Sigmoid colon (tissue), 7 donors: ENCODE measurements around the gene SNRNP40. TPM values are rescaled to one million over a fixed set of nuclear protein-coding genes. Genes with fewer than 3 reads are reported as not detected.

Source experiments
- DNase-seq: peaks from one replicate; pipeline ENCODE4 v3.0.0-alpha.2; 2019
- H3K27ac ChIP-seq, 4 donors: fragments of 200-600 bp; sonication (generic); one replicate each; pipeline ENCODE4 v1.5.1; 2016 to 2019; ENCODE audit warnings: mild to moderate bottlenecking in 1 of 4
- H3K27me3 ChIP-seq, 3 donors: fragments of 200-600 bp; sonication (generic); one replicate each; pipeline ENCODE4 v1.5.1; 2019; ENCODE audit warnings: mild to moderate bottlenecking in 1 of 3
- H3K36me3 ChIP-seq, 4 donors: fragments of 200-600 bp; sonication (generic); one replicate each; pipeline ENCODE4 v1.5.1; 2016 to 2019
- H3K4me1 ChIP-seq, 4 donors: fragments of 200-600 bp; sonication (generic); one replicate each; pipeline ENCODE4 v1.5.1; 2017 to 2019
- H3K4me3 ChIP-seq, 4 donors: fragments of 200-600 bp; sonication (generic); one replicate each; pipeline ENCODE4 v1.5.1; 2017 to 2019; ENCODE audit warnings: mild to moderate bottlenecking in 2 of 4, moderate library complexity in 1 of 4
- H3K9me3 ChIP-seq, 4 donors: fragments of 200-600 bp in 3 of 4; sonication (generic) in 3 of 4; one replicate each; pipeline versions ENCODE4 v1.5.1 to v1.6.1; 2013 to 2019
- CTCF ChIP-seq, 4 experiments: fragments of 450-650 bp in 3 of 4; fragments of 200-600 bp in 1 of 4; IDR thresholded peaks; one replicate each; pipeline ENCODE4 v1.5.1; 2016 to 2019; ENCODE audit warnings: antibody characterized with exemption in 4 of 4, mild to moderate bottlenecking in 3 of 4, moderate library complexity in 2 of 4
- EP300 ChIP-seq, 4 donors: sonication (generic); formaldehyde crosslinking; IDR thresholded peaks; one replicate each; pipeline ENCODE4 v1.6.1; 2017; ENCODE audit warnings: antibody characterized with exemption in 4 of 4
- POLR2A ChIP-seq, 2 donors: fragments of 450-650 bp; IDR thresholded peaks; one replicate each; pipeline ENCODE4 v1.6.1; 2016; ENCODE audit warnings: antibody characterized with exemption in 2 of 2, mild to moderate bottlenecking in 2 of 2, moderate library complexity in 2 of 2
- POLR2AphosphoS5 ChIP-seq, 4 donors: sonication (generic); formaldehyde crosslinking; IDR thresholded peaks; one replicate each; pipeline ENCODE4 v1.6.1; 2017; ENCODE audit warnings: antibody characterized with exemption in 4 of 4
- WGBS, 2 donors: extraction: QIAGEN DNeasy Blood & Tissue Kit; methylation state at CpG; one replicate each; pipeline ENCODE4 v1.1.7; 2013; 5-methylcytosine and 5-hydroxymethylcytosine counted together
- intact Hi-C: fragments of 100-400 bp; cut with DNase I; formaldehyde crosslinking; loops from one replicate; pipeline ENCODE4 v1.15.1; 2023
- polyA plus RNA-seq, 3 donors: library from polyadenylated mRNA; stranded (reverse); fragments of 200-250 nt; gene quantifications; one replicate each; pipeline ENCODE4 v1.2.3, GENCODE V29; 2013
- total RNA-seq, 4 donors: library from RNA; depleted of rRNA; stranded (reverse); fragments of >200 nt; gene quantifications; one replicate each; pipeline ENCODE4 v1.1.0, GENCODE V29; 2016
- donor health status: healthy with polysubstance abuse.
- donor health status: Bipolar disorder and iron deficiency.
- donor health status: healthy.

SNRNP40 gene
- total and polyA plus RNA-seq, 7 donors, result 19.4 to 36.4 (median 26.1) TPM

- Histone ChIP-seq H3K36me3 (no peaks in the 10 kb centered on the region), H3K27ac (no peak overlapping the region), H3K4me3 (no peak overlapping the region), H3K9me3 (no peaks in the 10 kb centered on the region), H3K4me1 (peaks cover 0 to 13% (median 10%) of the 10 kb centered on the region in 4 donors), H3K27me3 (peaks cover 0 to 11% (median 0%) of the 10 kb centered on the region in 3 donors)
- 92% methylated on average over 6 of the region's 6 CpGs for WGBS, 2 donors
- no peak for TF ChIP-seq POLR2AphosphoS5 (IDR thresholded peaks at IDR 0.05)
- TF ChIP-seq POLR2A (IDR thresholded peaks at IDR 0.05), result no peak
- TF ChIP-seq EP300 (IDR thresholded peaks at IDR 0.05), result no peak
- no peak for TF ChIP-seq CTCF (IDR thresholded peaks at IDR 0.05)
- intact Hi-C loops, result no loop called here
- DNase-seq, result no peak
These were observed 77.1 kb downstream of the SNRNP40 start for GRCh38 chr1:31219489-31219888.

DNA sequence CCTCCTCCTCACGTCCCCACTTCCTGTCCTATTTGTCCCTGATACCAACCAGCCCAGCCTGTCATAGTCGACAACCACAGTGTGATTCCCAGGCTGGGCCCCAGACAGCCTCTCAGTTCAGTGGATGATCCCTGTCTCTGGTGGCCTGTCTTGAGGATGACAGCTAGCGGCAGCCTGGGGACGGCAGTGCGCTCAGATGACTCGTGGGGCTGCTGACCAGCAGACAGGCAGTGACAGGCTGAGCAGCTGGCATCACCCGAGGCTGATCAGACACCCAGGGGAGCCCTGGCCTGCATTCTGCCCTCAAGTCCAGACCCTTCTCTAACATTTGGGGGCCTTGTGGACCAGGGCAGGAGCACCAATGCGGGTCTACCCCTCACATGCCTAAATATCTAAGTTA lies 77.9 kb downstream of the SNRNP40 start:
- Histone ChIP-seq H3K4me1 (peaks cover 0 to 13% (median 10%) of the 10 kb centered on the region in 4 donors), H3K27ac (no peak overlapping the region), H3K36me3 (no peaks in the 10 kb centered on the region), H3K9me3 (no peaks in the 10 kb centered on the region), H3K27me3 (peaks cover 0 to 3% (median 0%) of the 10 kb centered on the region in 3 donors), H3K4me3 (no peak overlapping the region)
- no peak for TF ChIP-seq EP300 (IDR thresholded peaks at IDR 0.05)
- no peak for TF ChIP-seq POLR2AphosphoS5 (IDR thresholded peaks at IDR 0.05)
- TF ChIP-seq POLR2A (IDR thresholded peaks at IDR 0.05), result no peak
- no peak for TF ChIP-seq CTCF (IDR thresholded peaks at IDR 0.05)
- DNase-seq, result no peak
- WGBS, 2 donors, result 86 to 91% methylated on average over 8 of the region's 8 CpGs
- intact Hi-C loops, result no loop called here

DNA sequence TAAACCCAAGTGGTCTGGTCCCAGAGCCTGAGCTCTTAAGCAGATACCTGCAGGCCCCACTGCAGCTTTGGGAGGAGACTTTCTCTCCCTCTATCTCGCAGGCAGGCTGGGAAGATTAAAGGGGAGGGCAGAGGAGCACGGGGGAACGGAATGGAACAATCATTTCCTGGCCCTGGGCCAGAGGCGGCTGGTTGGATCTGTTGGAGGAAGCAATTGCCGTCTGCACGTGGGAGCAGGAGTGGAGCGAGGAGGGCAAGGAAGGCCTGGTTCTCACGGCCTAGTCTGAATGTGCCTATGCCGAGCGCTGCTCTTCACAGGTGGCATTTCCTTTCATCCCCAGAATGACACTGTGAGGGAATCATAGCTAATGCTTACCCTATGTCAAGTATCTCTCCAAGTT lies 80.6 kb downstream of the SNRNP40 start:
- Histone ChIP-seq H3K27me3 (peaks cover 0 to 3% (median 0%) of the 10 kb centered on the region in 3 donors), H3K36me3 (no peaks in the 10 kb centered on the region), H3K9me3 (no peaks in the 10 kb centered on the region), H3K4me1 (peaks cover 0 to 13% (median 10%) of the 10 kb centered on the region in 4 donors), H3K4me3 (no peak overlapping the region), H3K27ac (no peak overlapping the region)
- intact Hi-C loops, result no loop called here
- TF ChIP-seq POLR2A (IDR thresholded peaks at IDR 0.05) (no peak), POLR2AphosphoS5 (IDR thresholded peaks at IDR 0.05) (no peak), CTCF (IDR thresholded peaks at IDR 0.05) (no peak), EP300 (IDR thresholded peaks at IDR 0.05) (no peak)
- no peak for DNase-seq
- 3 to 25% methylated on average over 10 of the region's 10 CpGs for WGBS, 2 donors

- Histone ChIP-seq H3K27ac (no peak overlapping the region), H3K4me1 (peaks cover 0 to 13% (median 10%) of the 10 kb centered on the region in 4 donors), H3K27me3 (peaks cover 0 to 3% (median 0%) of the 10 kb centered on the region in 3 donors), H3K9me3 (no peaks in the 10 kb centered on the region), H3K36me3 (no peaks in the 10 kb centered on the region), H3K4me3 (no peak overlapping the region)
- 71 to 77% methylated on average over 11 of the region's 11 CpGs for WGBS, 2 donors
- no peak for TF ChIP-seq POLR2A (IDR thresholded peaks at IDR 0.05)
- no peak for TF ChIP-seq CTCF (IDR thresholded peaks at IDR 0.05)
- TF ChIP-seq POLR2AphosphoS5 (IDR thresholded peaks at IDR 0.05), result no peak
- TF ChIP-seq EP300 (IDR thresholded peaks at IDR 0.05), result no peak
- intact Hi-C loops, result no loop called here
- no peak for DNase-seq
These were observed 81.5 kb downstream of the SNRNP40 start for GRCh38 chr1:31215065-31215570.
